NB4 (cell line): ENCODE measurements around the gene CMTM1.
"Not testable (repeated sequence)": the region's sequence is repeated elsewhere in the genome, so short reads cannot be mapped to it uniquely, and the experiment has no call there.

Experiments
- DNase-seq: peaks from one replicate; pipeline ENCODE4 v3.0.0; 2010; ENCODE audit warnings: low read depth
- H3K4me3 ChIP-seq: one replicate; pipeline ENCODE4 v1.5.1; 2011; ENCODE audit warnings: mild to moderate bottlenecking, low read depth, low read length, moderate library complexity
- MYC ChIP-seq: IDR thresholded peaks from 2 replicates; pipeline ENCODE4 v1.6.1; 2011; ENCODE audit warnings: low read depth, low read length
- POLR2A ChIP-seq: IDR thresholded peaks from 2 replicates; pipeline ENCODE4 v1.6.1; 2011; ENCODE audit warnings: mild to moderate bottlenecking; ENCODE audit not compliant: insufficient read length; ENCODE audit errors: extremely low read depth
- TF ChIP-seq, protein P1 (sequence below): IDR thresholded peaks from 2 replicates; pipeline ENCODE4 v1.6.1; 2011; ENCODE audit warnings: low read depth, low read length
- TF ChIP-seq, protein P2 (sequence below): IDR thresholded peaks from one replicate; pipeline ENCODE4 v1.5.1; 2012; ENCODE audit warnings: low read depth, low read length

CMTM1 gene

DNA sequence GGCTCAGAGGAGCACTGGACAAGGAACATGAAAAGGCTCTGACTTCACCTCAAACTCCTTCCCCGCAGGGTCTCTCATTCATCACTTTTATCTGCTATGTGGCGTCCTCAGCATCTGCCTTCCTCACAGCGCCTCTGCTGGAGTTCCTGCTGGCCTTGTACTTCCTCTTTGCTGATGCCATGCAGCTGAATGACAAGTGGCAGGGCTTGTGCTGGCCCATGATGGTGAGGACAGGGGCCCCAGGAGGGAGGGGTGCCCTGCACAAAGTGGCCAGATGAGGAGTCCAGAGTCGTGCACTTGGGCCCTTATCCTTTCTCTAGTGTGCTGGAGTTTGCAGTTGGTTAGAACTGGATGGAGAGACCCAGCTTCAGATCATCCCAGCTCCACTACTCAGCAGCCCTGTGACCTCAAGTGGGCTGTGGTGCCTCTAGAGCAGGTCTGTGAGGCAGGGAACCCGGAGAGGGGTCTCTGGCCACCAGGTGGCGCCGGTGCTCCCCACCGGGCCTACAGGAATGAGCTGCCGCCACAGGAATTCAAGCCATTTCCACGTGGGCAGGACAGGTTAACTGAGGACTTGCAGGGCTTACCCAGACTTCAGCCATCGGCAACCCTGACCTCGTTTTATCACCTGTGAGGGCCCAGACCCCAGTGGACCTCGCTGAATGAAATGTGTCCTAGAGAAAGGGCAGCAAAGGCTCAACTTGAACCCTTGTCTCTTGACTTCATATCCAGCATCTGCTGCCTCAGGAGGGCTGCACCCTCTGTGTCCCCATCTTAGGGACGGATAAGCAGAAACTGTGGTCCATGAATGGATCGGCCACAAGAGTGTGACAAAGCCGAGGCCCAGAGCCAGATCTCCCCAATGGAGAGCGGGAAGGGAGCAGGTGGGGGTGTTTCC is 42.3 kb downstream of the CMTM1 start:
- H3K4me3 ChIP-seq = no peak overlapping the region
- TF ChIP-seq, protein P1, sequence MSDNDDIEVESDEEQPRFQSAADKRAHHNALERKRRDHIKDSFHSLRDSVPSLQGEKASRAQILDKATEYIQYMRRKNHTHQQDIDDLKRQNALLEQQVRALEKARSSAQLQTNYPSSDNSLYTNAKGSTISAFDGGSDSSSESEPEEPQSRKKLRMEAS = peak; percentile 51
- TF ChIP-seq POLR2A (no peak), MYC (no peak)
- TF ChIP-seq, protein P2, sequence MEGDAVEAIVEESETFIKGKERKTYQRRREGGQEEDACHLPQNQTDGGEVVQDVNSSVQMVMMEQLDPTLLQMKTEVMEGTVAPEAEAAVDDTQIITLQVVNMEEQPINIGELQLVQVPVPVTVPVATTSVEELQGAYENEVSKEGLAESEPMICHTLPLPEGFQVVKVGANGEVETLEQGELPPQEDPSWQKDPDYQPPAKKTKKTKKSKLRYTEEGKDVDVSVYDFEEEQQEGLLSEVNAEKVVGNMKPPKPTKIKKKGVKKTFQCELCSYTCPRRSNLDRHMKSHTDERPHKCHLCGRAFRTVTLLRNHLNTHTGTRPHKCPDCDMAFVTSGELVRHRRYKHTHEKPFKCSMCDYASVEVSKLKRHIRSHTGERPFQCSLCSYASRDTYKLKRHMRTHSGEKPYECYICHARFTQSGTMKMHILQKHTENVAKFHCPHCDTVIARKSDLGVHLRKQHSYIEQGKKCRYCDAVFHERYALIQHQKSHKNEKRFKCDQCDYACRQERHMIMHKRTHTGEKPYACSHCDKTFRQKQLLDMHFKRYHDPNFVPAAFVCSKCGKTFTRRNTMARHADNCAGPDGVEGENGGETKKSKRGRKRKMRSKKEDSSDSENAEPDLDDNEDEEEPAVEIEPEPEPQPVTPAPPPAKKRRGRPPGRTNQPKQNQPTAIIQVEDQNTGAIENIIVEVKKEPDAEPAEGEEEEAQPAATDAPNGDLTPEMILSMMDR = peak; percentile 92
- peak; percentile 88 for DNase-seq

DNA sequence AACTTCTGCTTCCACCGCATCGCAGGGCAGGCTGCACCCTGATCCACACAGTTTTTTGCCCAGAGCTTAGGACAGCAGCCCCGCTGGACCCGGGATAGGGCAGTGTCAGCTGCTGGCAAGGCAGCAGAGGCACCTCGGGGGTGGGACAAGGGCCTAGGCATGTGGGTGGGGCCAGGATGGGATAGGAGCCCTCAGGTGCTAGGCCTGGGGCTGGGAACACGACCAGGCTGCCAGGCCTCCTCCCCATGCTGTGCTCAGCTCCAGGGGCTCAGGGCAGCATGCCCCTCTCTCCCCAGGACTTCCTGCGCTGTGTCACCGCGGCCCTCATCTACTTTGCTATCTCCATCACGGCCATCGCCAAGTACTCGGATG is 42.9 kb downstream of the CMTM1 start:
- no peak overlapping the region for H3K4me3 ChIP-seq
- no peak for DNase-seq
- TF ChIP-seq, protein P2 = no peak
- TF ChIP-seq, protein P1 = no peak
- TF ChIP-seq MYC (no peak), POLR2A (no peak)

DNA sequence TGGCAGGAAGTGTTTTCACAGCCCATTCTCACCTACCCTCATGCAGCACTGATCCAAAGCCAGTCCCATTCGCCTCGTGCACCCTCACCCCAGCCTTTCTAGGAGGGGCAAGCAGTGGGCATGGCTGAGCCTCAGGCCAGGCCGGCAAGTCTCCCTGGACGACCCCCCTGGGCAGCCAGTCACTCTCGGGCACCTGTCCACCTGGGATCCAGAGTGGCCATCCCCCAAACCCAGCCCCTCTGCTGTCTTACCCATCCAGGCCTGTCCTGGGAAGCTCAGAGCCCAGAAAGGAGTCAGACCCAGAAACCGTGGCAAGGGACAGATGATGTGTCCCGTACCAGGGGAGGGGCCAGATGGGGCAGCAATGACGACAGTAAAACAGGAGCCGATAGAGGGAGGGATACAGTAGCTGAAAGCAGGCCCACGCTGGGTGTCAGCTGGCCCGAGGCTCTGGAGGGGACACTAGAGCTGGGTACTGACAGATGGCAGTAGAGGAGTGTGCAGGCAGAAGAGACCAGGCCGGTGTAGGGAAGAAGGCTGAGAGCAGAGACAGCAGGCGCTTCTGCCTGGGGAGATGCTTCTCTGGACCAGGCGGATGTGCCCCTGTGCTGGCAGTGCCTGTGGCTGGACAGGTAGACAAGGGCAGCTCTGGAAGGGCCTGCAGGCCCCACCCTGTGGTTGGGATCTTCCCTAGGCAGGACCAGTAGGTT is 44.0 kb downstream of the CMTM1 start:
- TF ChIP-seq, protein P2 = no peak
- TF ChIP-seq MYC = no peak
- TF ChIP-seq, protein P1 = no peak
- TF ChIP-seq POLR2A = no peak
- DNase-seq = no peak
- H3K4me3 ChIP-seq = no peak overlapping the region

DNA sequence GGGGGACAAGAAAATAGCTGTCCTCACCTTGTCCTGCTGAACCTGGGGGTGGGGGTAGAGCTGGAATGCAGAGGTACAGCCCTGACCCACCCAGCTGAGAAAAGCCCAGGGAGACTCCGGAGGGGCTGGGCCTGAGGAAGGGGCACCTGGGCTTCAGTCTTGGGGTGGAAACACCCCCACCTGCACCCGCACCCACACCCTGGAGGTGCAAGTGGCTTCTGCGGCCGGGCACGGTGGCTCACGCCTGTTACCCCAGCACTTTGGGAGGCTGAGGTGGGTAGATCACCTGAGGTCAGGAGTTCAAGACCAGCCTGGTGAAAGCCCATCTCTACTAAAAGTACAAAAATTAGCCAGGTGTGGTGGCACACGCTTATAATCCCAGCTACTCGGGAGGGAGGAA is 45.7 kb downstream of the CMTM1 start:
- not testable (repeated sequence) for H3K4me3 ChIP-seq, DNase-seq

DNA sequence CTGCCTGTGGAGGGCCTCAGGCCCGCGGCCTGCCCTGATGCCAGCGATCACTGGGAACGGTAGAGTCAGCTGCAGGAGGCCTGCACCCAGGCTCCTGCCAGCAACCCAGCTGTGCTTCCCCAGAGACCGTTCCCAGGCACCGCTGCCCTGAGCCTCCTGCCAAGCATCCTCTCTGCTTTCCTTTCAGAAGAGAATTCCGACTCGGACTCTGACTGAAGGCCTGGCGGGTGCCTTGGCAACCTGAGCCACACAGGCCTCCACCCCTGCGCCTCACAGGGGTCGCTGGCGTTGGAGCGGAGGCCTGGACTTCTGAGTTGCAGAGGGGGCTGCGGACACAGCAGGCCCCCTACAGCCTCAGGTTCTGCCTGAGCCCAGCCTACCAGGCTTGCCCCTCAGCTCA is 46.2 kb downstream of the CMTM1 start:
- no peak overlapping the region for H3K4me3 ChIP-seq
- TF ChIP-seq, protein P2 = no peak
- TF ChIP-seq POLR2A = no peak
- DNase-seq = no peak

DNA sequence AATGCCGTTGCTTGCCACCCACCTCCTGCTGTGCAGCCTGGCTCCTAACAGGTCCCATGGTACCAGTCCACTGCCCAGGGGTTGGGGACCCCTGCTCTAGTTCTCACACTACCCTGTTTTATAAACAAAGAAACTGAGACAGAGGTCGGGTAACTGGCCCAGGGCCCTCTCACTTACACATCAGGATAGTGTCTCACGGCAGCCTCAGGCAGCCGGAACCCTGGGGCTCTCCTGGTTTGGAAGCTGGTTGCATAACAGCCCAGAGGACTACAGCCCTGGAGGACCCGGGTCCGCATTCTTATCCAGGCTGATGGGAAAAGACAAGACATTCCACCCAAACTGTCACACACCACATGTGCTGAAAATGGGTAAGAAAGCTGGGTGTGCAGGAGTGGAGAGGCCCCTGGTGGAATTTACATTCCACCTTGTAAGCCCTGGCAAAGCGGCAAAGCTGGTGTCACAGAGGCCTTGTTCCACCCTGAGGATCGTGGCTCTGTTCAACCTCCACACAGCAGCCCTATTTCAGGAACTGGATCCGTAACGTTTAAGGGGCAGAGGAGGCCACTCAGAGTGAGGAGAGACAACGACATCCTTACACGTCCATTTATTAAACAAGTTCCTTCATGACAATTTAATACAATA is 48.0 kb downstream of the CMTM1 start:
- no peak overlapping the region for H3K4me3 ChIP-seq
- DNase-seq = no peak
- TF ChIP-seq, protein P1 = no peak
- TF ChIP-seq, protein P2 = no peak
- TF ChIP-seq MYC (no peak), POLR2A (no peak)
